HT-29 (cell line): ENCODE data around the gene FBN3. TPM values are rescaled to one million over a fixed set of nuclear protein-coding genes. Genes with fewer than 3 reads are reported as not detected.
"Not testable (repeated sequence)": the region's sequence is repeated elsewhere in the genome, so short reads cannot be mapped to it uniquely, and the experiment has no call there.

Experiments used
- DNase-seq: peaks from one replicate; pipeline ENCODE4 v3.0.0-alpha.2; 2015; ENCODE audit warnings: low spot score
- total RNA-seq: library from RNA; depleted of rRNA; stranded (reverse); fragments of >200 nt; shearing (Covaris generic); gene quantifications from 2 replicates; pipeline ENCODE4 v1.2.3, GENCODE V29; 2014

The FBN3 gene
- total RNA-seq, 1 experiment from 2014 or later: not detected

GRCh38 chr19:8120636-8121480 is 28.5 kb downstream of the FBN3 start:
- DNase-seq: no peak

- DNase-seq: no peak
Measured at GRCh38 chr19:8117991-8118390, 31.4 kb downstream of the FBN3 start.

GRCh38 chr19:8116437-8117293 is 32.7 kb downstream of the FBN3 start:
- peak; percentile 21 for DNase-seq

- DNase-seq: no peak
Measured at GRCh38 chr19:8115805-8116396, 33.5 kb downstream of the FBN3 start.

- no peak for DNase-seq
Measured at GRCh38 chr19:8113017-8113416, 36.4 kb downstream of the FBN3 start.

GRCh38 chr19:8111376-8111775 is 38.0 kb downstream of the FBN3 start:
- no peak for DNase-seq

GRCh38 chr19:8110931-8111330 is 38.5 kb downstream of the FBN3 start:
- DNase-seq: no peak

GRCh38 chr19:8109890-8110662 is 39.3 kb downstream of the FBN3 start:
- no peak for DNase-seq

GRCh38 chr19:8109455-8109854 is 39.9 kb downstream of the FBN3 start:
- DNase-seq: no peak

- no peak for DNase-seq
Measured at GRCh38 chr19:8108560-8109445, 40.6 kb downstream of the FBN3 start.

- no peak for DNase-seq
Measured at GRCh38 chr19:8107301-8107903, 42.0 kb downstream of the FBN3 start.

GRCh38 chr19:8105471-8105870 is 43.9 kb downstream of the FBN3 start:
- DNase-seq: no peak

GRCh38 chr19:8101910-8102309 is 47.5 kb downstream of the FBN3 start:
- DNase-seq: not testable (repeated sequence)

- DNase-seq: no peak
Measured at GRCh38 chr19:8101311-8101710, 48.1 kb downstream of the FBN3 start.

- no peak for DNase-seq
Measured at GRCh38 chr19:8097681-8098567, 51.5 kb downstream of the FBN3 start.

- DNase-seq: no peak
Measured at GRCh38 chr19:8097198-8097597, 52.2 kb downstream of the FBN3 start.

GRCh38 chr19:8096071-8096470 is 53.3 kb downstream of the FBN3 start:
- DNase-seq: no peak

- DNase-seq: no peak
Measured at GRCh38 chr19:8095354-8095886, 54.0 kb downstream of the FBN3 start.

GRCh38 chr19:8094336-8094735 is 55.1 kb downstream of the FBN3 start:
- no peak for DNase-seq
